Panc1 (cell line): ENCODE results near the gene TRDMT1. TPM values are rescaled to one million over a fixed set of nuclear protein-coding genes. Genes with fewer than 3 reads are reported as not detected.
"Not testable (repeated sequence)": the region's sequence is repeated elsewhere in the genome, so short reads cannot be mapped to it uniquely, and the experiment has no call there.

Experiments used
- ATAC-seq: fragments of 200-7000 bp; cut with Tn5 transposase; 2 replicates; pipeline ENCODE4 v1.9.1; 2020; ENCODE audit warnings: mild to moderate bottlenecking, moderate library complexity
- BruUV-seq: library from RNA; stranded (reverse); fragments of 400-500 nt; replicated peaks from 2 replicates; lab custom pipeline; 2021; lab: Mats Ljungman, UMichigan
- CTCF ChIA-PET: fragments of 300-600 bp; sonication (Branson Sonifier 250); formaldehyde crosslinking; loops from one replicate; lab custom pipeline; 2022; ENCODE audit warnings: antibody characterized with exemption; lab: Charles Lee
- POLR2A ChIA-PET: fragments of 300-600 bp; sonication (Branson Sonifier 250); formaldehyde crosslinking; loops from one replicate; lab custom pipeline; 2022; ENCODE audit warnings: antibody characterized with exemption; lab: Charles Lee
- DNase-seq: peaks from one replicate; pipeline ENCODE4 v3.0.0-alpha.2; 2010; ENCODE audit warnings: low read depth, low spot score
- H3K27ac ChIP-seq: 2 replicates; pipeline ENCODE4 v1.5.1; 2011; ENCODE audit warnings: mild to moderate bottlenecking, low read length, inconsistent platforms
- H3K27me3 ChIP-seq: fragments of 200-500 bp; sonication (Bioruptor generic); 2 replicates; pipeline ENCODE4 v1.6.0; 2014; ENCODE audit warnings: low read length, inconsistent platforms; ENCODE audit not compliant: control insufficient read depth, insufficient read depth
- H3K36me3 ChIP-seq: fragments of 200-500 bp; sonication (Bioruptor generic); 2 replicates; pipeline ENCODE4 v1.5.1; 2014; ENCODE audit warnings: inconsistent platforms, mild to moderate bottlenecking, low read length, moderate library complexity; ENCODE audit not compliant: control insufficient read depth, insufficient read depth
- H3K4me1 ChIP-seq: 2 replicates; pipeline ENCODE4 v1.5.1; 2011; ENCODE audit warnings: inconsistent platforms, mild to moderate bottlenecking, low read length, moderate library complexity; ENCODE audit not compliant: control insufficient read depth, insufficient read depth
- H3K4me3 ChIP-seq, 2 experiments: 2 replicates each; pipeline ENCODE4 v1.5.1; 2011 to 2012; ENCODE audit warnings: low read depth in 2 of 2, low read length in 2 of 2, mild to moderate bottlenecking in 2 of 2, inconsistent platforms in 1 of 2, moderate library complexity in 1 of 2
- H3K9me3 ChIP-seq: fragments of 200-500 bp; sonication (Bioruptor generic); 2 replicates; pipeline ENCODE4 v1.5.1; 2014; ENCODE audit warnings: low read depth, mild to moderate bottlenecking, inconsistent platforms, low read length, moderate library complexity; ENCODE audit not compliant: control insufficient read depth, insufficient read depth
- POLR2AphosphoS5 ChIP-seq: IDR thresholded peaks from 2 replicates; pipeline ENCODE4 v1.6.1; 2012; ENCODE audit warnings: mild to moderate bottlenecking, low read depth, low read length, moderate library complexity
- SIN3A ChIP-seq: IDR thresholded peaks from 2 replicates; pipeline ENCODE4 v1.6.1; 2012; ENCODE audit warnings: low read depth, mild to moderate bottlenecking, low read length, moderate library complexity, borderline replicate concordance; ENCODE audit not compliant: insufficient read depth
- TCF7L2 ChIP-seq: IDR thresholded peaks from 2 replicates; pipeline ENCODE4 v1.6.1; 2011; ENCODE audit warnings: mild to moderate bottlenecking, low read depth, low read length, inconsistent platforms
- in situ Hi-C: cut with HindIII; loops from 2 replicates; pipeline ENCODE4 v1.10.0; 2016; ENCODE audit warnings: low sequenced_read_pairs, low pct_unique_long_range_greater_than_20kb
- intact Hi-C: fragments of 100-400 bp; cut with micrococcal nuclease; formaldehyde crosslinking; loops from one replicate; pipeline ENCODE4 v1.10.0; 2022; ENCODE audit not compliant: unreplicated experiment
- total RNA-seq: library from RNA; stranded (reverse); gene quantifications from one replicate; pipeline ENCODE4 v1.2.1, GENCODE V29; 2021; ENCODE audit not compliant: unreplicated experiment
- TF ChIP-seq, protein P1 (sequence below), 2 experiments: IDR thresholded peaks; 2 replicates each; pipeline ENCODE4 v1.6.1; 2011 to 2012; ENCODE audit warnings: low read depth in 2 of 2, control low read depth in 1 of 2, low read length in 1 of 2, mild to moderate bottlenecking in 1 of 2, moderate library complexity in 1 of 2; ENCODE audit not compliant: insufficient read depth in 1 of 2
- TF ChIP-seq, protein P2 (sequence below): fragments of 450-650 bp; IDR thresholded peaks from 2 replicates; pipeline ENCODE4 v1.5.1; 2017; ENCODE audit warnings: mild to moderate bottlenecking

Gene TRDMT1
- total RNA-seq, 1 experiment from 2014 or later, result 7.6 TPM

DNA sequence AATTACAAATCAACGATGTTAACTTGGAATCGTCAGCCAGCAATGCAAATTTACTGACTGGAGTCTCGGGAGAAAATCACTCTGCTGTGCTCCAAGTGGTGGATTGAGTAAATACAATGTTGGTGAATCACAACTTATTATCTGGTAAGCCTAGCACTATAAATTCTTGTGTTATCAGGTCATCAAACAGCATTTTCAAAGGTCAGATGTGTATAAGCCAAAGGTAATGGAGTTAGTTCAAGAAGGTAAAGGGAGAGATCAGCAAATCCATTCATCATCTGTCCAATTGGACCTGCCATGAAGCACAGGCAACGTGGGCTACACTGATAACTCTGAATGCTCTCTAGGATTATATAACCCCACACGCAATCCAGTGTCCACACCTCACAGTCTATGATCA is 85.8 kb downstream of the TRDMT1 start:
- peaks cover 39% of the 10 kb centered on the region for H3K4me1 ChIP-seq
- no TSS peak for BruUV-seq
- intact Hi-C loops, result no loop called here

DNA sequence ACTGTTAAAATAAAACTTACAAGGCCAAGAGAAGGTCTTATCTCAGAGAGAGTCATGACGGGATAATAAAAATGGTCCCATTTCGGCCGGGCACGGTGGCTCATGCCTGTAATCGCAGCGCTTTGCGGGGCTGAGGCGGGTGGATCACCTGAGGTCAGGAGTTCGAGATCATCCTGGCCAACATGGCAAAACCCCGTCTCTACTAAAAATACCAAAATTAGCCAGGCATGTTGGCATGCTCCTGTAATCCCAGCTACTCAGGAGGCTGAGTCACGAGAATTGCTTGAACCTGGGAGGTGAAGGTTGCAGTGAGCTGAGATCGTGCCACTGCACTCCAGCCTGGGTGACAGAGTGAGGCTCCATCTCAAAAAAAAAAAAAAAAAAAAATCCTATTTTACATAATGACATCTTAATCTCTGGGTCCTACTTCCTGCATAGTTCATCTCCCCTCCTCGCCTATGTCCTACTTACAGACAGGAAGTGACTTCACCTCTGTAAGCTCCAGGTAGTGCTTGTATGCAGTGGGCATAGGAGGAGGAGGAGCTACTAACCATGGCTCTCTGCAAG is 86.5 kb downstream of the TRDMT1 start:
- ATAC-seq (peak; percentile 84), DNase-seq (peak; percentile 25)
- intact Hi-C loops, result loop anchor here (5.0 kb wide), 2 partner anchors 53 to 223 kb away; no protein-coding TSS in a partner anchor
- BruUV-seq, result TSS peak; percentile 88
- CTCF ChIA-PET, result interaction anchor here (0.7 kb wide), 2 partner anchors 12 to 124 kb away, joined by 5 to 9 read pairs; no protein-coding TSS in a partner anchor
- POLR2A ChIA-PET, result interaction anchor here (0.7 to 1.0 kb wide), 3 partner anchors 45 to 101 kb away, joined by 3 to 10 read pairs (median 3); no protein-coding TSS in a partner anchor
- peak overlapping the region; percentile 99 for H3K27ac ChIP-seq
- in situ Hi-C loops, H3K36me3 ChIP-seq, H3K9me3 ChIP-seq, H3K27me3 ChIP-seq: not testable (repeated sequence)
- peak overlapping the region in 1 of 2 experiments; percentile 48; a peak in 2 of 4 replicates for H3K4me3 ChIP-seq
- H3K4me1 ChIP-seq, result peaks cover 39% of the 10 kb centered on the region

More for the DNA sequence above, 85.8 kb downstream of the TRDMT1 start:
- Histone ChIP-seq H3K27me3 (no peaks in the 10 kb centered on the region), H3K4me3 (peak overlapping the region in 1 of 2 experiments; percentile 48; a peak in 2 of 4 replicates), H3K9me3 (no peaks in the 10 kb centered on the region), H3K27ac (peak overlapping the region; percentile 99), H3K36me3 (no peaks in the 10 kb centered on the region)
- in situ Hi-C loops, result no loop called here
- ChIA-PET CTCF (interaction anchor here (0.7 kb wide), 2 partner anchors 13 to 123 kb away, joined by 5 to 9 read pairs; no protein-coding TSS in a partner anchor), POLR2A (interaction anchor here (1.0 kb wide), 1 partner anchor 94 kb away, joined by 3 read pairs; no protein-coding TSS in a partner anchor)
- ATAC-seq (peak; percentile 88), DNase-seq (peak; percentile 61)
- TF ChIP-seq SIN3A (no peak), POLR2AphosphoS5 (peak; percentile 89), TCF7L2 (peak; percentile 79)
- TF ChIP-seq, protein P1, sequence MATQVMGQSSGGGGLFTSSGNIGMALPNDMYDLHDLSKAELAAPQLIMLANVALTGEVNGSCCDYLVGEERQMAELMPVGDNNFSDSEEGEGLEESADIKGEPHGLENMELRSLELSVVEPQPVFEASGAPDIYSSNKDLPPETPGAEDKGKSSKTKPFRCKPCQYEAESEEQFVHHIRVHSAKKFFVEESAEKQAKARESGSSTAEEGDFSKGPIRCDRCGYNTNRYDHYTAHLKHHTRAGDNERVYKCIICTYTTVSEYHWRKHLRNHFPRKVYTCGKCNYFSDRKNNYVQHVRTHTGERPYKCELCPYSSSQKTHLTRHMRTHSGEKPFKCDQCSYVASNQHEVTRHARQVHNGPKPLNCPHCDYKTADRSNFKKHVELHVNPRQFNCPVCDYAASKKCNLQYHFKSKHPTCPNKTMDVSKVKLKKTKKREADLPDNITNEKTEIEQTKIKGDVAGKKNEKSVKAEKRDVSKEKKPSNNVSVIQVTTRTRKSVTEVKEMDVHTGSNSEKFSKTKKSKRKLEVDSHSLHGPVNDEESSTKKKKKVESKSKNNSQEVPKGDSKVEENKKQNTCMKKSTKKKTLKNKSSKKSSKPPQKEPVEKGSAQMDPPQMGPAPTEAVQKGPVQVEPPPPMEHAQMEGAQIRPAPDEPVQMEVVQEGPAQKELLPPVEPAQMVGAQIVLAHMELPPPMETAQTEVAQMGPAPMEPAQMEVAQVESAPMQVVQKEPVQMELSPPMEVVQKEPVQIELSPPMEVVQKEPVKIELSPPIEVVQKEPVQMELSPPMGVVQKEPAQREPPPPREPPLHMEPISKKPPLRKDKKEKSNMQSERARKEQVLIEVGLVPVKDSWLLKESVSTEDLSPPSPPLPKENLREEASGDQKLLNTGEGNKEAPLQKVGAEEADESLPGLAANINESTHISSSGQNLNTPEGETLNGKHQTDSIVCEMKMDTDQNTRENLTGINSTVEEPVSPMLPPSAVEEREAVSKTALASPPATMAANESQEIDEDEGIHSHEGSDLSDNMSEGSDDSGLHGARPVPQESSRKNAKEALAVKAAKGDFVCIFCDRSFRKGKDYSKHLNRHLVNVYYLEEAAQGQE (IDR thresholded peaks at IDR 0.05; ENCODE audit: insufficient read depth in 1 of 2, low read depth in 2 of 2, low read length in 1 of 2), result no peak

DNA sequence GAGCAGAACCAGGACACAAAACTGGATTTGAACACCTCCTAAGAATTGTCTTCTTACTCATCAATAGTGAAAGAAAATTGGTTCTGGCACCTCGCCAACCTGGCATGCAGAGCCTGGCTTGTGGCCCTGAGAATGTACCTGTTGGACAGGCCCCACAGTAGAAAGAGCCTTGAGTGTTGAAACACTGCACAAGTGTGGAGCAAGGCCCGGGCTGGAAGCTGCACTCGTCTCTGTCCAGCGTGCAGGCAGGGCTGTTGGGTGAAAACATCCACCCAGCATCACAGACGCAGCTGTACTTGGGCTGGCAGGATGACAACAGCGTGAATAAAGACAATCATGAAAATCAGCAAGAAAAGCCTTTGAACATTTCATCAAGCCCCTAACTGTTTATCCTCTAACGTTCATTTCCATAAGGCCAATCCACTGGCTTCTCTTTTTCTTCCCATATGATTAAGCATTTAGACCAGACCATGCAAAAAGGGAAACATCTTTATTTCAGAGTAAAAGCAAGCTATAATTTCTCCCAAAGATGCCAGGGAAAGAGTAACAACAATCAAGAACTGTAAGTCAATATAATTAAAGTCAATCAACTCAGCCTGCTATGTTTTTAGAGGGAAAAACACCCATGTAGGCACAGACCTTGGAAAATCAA is 87.5 kb downstream of the TRDMT1 start:
- ATAC-seq (peak; percentile 53), DNase-seq (no peak)
- no peaks in the 10 kb centered on the region for H3K27me3 ChIP-seq
- no peak for TF ChIP-seq POLR2AphosphoS5
- TF ChIP-seq, protein P1 (IDR thresholded peaks at IDR 0.05; ENCODE audit: insufficient read depth in 1 of 2, low read depth in 2 of 2, low read length in 1 of 2), result peak in 1 of 2 experiments; percentile 67; a peak in 3 of 4 replicates
- TF ChIP-seq SIN3A, result no peak
- TF ChIP-seq, protein P2, sequence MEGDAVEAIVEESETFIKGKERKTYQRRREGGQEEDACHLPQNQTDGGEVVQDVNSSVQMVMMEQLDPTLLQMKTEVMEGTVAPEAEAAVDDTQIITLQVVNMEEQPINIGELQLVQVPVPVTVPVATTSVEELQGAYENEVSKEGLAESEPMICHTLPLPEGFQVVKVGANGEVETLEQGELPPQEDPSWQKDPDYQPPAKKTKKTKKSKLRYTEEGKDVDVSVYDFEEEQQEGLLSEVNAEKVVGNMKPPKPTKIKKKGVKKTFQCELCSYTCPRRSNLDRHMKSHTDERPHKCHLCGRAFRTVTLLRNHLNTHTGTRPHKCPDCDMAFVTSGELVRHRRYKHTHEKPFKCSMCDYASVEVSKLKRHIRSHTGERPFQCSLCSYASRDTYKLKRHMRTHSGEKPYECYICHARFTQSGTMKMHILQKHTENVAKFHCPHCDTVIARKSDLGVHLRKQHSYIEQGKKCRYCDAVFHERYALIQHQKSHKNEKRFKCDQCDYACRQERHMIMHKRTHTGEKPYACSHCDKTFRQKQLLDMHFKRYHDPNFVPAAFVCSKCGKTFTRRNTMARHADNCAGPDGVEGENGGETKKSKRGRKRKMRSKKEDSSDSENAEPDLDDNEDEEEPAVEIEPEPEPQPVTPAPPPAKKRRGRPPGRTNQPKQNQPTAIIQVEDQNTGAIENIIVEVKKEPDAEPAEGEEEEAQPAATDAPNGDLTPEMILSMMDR, result no peak
- peak; percentile 80 for TF ChIP-seq TCF7L2
- H3K9me3 ChIP-seq, result peaks cover 3% of the 10 kb centered on the region; the same call in 1 of the 2 replicates
- H3K4me1 ChIP-seq, result peaks cover 39% of the 10 kb centered on the region
- ChIA-PET POLR2A (interaction anchor here (0.7 kb wide), 1 partner anchor 87 kb away, joined by 3 read pairs; no protein-coding TSS in a partner anchor), CTCF (no interaction called here)
- peak overlapping the region; percentile 99 for H3K27ac ChIP-seq
- H3K36me3 ChIP-seq, result no peaks in the 10 kb centered on the region
- BruUV-seq, result no TSS peak
- intact Hi-C loops (loop anchor here (5.0 kb wide), 2 partner anchors 52 to 222 kb away; no protein-coding TSS in a partner anchor), in situ Hi-C loops (no loop called here)
- H3K4me3 ChIP-seq, result no peak overlapping the region
